Measurements from ENCODE around the gene ZNRF2.
"Not testable (repeated sequence)": the region's sequence is repeated elsewhere in the genome, so short reads cannot be mapped to it uniquely, and the experiment has no call there.

The ZNRF2 gene

GRCh38 chr7:30290317-30290716 lies 5.9 kb downstream of the ZNRF2 start:
- DNase-seq = not testable (repeated sequence)

- not testable (repeated sequence) for DNase-seq
Measured at GRCh38 chr7:30292416-30293038, 8.1 kb downstream of the ZNRF2 start.

- not testable (repeated sequence) for DNase-seq
Measured at GRCh38 chr7:30296304-30296703, 11.9 kb downstream of the ZNRF2 start.

- not testable (repeated sequence) for DNase-seq
Measured at GRCh38 chr7:30297499-30297898, 13.1 kb downstream of the ZNRF2 start.

GRCh38 chr7:30298409-30298808 lies 14.0 kb downstream of the ZNRF2 start:
- DNase-seq = not testable (repeated sequence)

- DNase-seq = no peak
Measured at GRCh38 chr7:30301751-30302150, 17.4 kb downstream of the ZNRF2 start.

GRCh38 chr7:30302656-30303311 lies 18.4 kb downstream of the ZNRF2 start:
- DNase-seq = no peak

- no peak for DNase-seq
Measured at GRCh38 chr7:30303312-30304039, 19.1 kb downstream of the ZNRF2 start.

- no peak for DNase-seq
Measured at GRCh38 chr7:30304177-30304884, 19.9 kb downstream of the ZNRF2 start.

- DNase-seq = no peak
Measured at GRCh38 chr7:30306976-30307375, 22.6 kb downstream of the ZNRF2 start.

GRCh38 chr7:30308389-30308788 lies 24.0 kb downstream of the ZNRF2 start:
- no peak for DNase-seq

- no peak for DNase-seq
Measured at GRCh38 chr7:30309302-30309701, 24.9 kb downstream of the ZNRF2 start.

- no peak for DNase-seq
Measured at GRCh38 chr7:30309842-30310435, 25.5 kb downstream of the ZNRF2 start.

GRCh38 chr7:30310674-30311362 lies 26.4 kb downstream of the ZNRF2 start:
- DNase-seq = no peak

- no peak for DNase-seq
Measured at GRCh38 chr7:30312178-30312577, 27.8 kb downstream of the ZNRF2 start.

GRCh38 chr7:30313348-30313747 lies 29.0 kb downstream of the ZNRF2 start:
- DNase-seq = no peak

GRCh38 chr7:30313793-30314192 lies 29.4 kb downstream of the ZNRF2 start:
- DNase-seq = no peak

GRCh38 chr7:30315589-30315988 lies 31.2 kb downstream of the ZNRF2 start:
- no peak for DNase-seq

GRCh38 chr7:30320392-30320791 lies 36.0 kb downstream of the ZNRF2 start:
- DNase-seq = no peak

GRCh38 chr7:30321089-30321881 lies 36.9 kb downstream of the ZNRF2 start:
- no peak for DNase-seq

GRCh38 chr7:30321882-30322192 lies 37.4 kb downstream of the ZNRF2 start:
- no peak for DNase-seq

All from right hindlimb (tissue), 1 donor.